ENCODE measurements around the gene PCK2. TPM values are rescaled to one million over a fixed set of nuclear protein-coding genes. Genes with fewer than 3 reads are reported as not detected.

Gene PCK2
- total and polyA plus RNA-seq, 2 of the 13 experiments (the other 11 are each of a cell fraction or from before 2014, with no cell fraction given) = 129 to 272 TPM

DNA sequence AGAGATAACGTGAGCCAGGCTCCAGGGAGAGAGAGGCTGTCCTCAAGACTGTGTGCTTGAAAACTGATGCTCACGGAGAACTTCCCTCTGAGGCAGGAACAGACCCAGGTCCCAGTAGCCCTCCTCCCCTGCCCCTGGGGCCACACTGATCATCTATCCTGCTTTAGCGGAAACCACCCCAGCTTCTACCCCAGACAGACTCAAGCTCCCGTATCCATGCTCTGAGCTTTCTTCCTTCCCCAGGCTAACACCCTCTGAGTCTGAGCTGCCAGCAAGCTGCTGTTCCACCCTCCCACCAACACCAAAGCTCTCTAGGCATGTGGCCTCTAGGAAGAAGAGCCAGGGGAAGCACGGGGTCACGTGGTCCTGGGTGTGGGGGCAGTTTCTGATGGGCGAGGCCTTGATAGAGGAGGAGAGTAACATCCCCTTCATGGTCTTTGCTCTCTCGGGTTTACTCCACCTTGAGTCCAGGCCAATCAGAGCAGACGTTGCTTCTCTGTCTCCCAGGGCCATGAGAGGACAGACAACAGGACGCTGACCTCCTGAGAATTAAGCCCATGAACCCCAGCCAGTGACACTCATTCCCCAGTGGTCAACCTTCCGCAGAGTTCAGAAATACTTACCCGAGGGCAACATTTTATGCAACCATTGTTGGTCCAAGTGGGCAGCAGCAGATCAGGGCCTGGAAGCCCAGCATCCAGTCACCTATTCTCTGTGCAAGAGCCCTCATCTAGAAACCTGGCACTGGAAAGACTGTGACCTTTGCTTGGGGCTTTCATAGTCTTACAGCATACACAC, 1.4 kb downstream of the PCK2 start (continued):
- peak; percentile 90 for TF ChIP-seq ZSCAN31 (CRISPR knock-in tag; IDR thresholded peaks at IDR 0.05; ENCODE audit: low read depth)
- no peak for TF ChIP-seq HNRNPK (IDR thresholded peaks at IDR 0.05; ENCODE audit: low read depth, low read length, poor library complexity, severe bottlenecking)
- TF ChIP-seq KLF6 (CRISPR knock-in tag; IDR thresholded peaks at IDR 0.05) = peak; percentile 100
- peak; percentile 86; the same call in 1 of the 2 replicates for TF ChIP-seq KDM4B (CRISPR knock-in tag; IDR thresholded peaks at IDR 0.05)
- no peak for TF ChIP-seq GFI1 (CRISPR knock-in tag; IDR thresholded peaks at IDR 0.05; ENCODE audit: borderline replicate concordance)
- TF ChIP-seq, protein P1, sequence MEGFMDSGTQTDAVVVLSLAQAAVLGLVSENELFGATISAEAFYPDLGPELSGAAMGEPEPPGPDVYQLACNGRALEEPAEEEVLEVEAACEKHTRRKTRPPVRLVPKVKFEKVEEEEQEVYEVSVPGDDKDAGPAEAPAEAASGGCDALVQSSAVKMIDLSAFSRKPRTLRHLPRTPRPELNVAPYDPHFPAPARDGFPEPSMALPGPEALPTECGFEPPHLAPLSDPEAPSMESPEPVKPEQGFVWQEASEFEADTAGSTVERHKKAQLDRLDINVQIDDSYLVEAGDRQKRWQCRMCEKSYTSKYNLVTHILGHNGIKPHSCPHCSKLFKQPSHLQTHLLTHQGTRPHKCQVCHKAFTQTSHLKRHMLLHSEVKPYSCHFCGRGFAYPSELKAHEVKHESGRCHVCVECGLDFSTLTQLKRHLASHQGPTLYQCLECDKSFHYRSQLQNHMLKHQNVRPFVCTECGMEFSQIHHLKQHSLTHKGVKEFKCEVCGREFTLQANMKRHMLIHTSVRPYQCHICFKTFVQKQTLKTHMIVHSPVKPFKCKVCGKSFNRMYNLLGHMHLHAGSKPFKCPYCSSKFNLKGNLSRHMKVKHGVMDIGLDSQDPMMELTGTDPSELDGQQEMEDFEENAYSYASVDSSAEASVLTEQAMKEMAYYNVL (CRISPR knock-in tag; IDR thresholded peaks at IDR 0.05; ENCODE audit: borderline replicate concordance) = peak; percentile 96
- TF ChIP-seq, protein P2, sequence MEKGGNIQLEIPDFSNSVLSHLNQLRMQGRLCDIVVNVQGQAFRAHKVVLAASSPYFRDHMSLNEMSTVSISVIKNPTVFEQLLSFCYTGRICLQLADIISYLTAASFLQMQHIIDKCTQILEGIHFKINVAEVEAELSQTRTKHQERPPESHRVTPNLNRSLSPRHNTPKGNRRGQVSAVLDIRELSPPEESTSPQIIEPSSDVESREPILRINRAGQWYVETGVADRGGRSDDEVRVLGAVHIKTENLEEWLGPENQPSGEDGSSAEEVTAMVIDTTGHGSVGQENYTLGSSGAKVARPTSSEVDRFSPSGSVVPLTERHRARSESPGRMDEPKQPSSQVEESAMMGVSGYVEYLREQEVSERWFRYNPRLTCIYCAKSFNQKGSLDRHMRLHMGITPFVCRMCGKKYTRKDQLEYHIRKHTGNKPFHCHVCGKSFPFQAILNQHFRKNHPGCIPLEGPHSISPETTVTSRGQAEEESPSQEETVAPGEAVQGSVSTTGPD (CRISPR knock-in tag; IDR thresholded peaks at IDR 0.05) = no peak; the same call in none of the 2 replicates
- peak; percentile 57; the same call in 1 of the 2 replicates for TF ChIP-seq ZSCAN22 (CRISPR knock-in tag; IDR thresholded peaks at IDR 0.05)
- peak; percentile 99 for TF ChIP-seq AHR (CRISPR knock-in tag; IDR thresholded peaks at IDR 0.05)
- TF ChIP-seq, protein P3, sequence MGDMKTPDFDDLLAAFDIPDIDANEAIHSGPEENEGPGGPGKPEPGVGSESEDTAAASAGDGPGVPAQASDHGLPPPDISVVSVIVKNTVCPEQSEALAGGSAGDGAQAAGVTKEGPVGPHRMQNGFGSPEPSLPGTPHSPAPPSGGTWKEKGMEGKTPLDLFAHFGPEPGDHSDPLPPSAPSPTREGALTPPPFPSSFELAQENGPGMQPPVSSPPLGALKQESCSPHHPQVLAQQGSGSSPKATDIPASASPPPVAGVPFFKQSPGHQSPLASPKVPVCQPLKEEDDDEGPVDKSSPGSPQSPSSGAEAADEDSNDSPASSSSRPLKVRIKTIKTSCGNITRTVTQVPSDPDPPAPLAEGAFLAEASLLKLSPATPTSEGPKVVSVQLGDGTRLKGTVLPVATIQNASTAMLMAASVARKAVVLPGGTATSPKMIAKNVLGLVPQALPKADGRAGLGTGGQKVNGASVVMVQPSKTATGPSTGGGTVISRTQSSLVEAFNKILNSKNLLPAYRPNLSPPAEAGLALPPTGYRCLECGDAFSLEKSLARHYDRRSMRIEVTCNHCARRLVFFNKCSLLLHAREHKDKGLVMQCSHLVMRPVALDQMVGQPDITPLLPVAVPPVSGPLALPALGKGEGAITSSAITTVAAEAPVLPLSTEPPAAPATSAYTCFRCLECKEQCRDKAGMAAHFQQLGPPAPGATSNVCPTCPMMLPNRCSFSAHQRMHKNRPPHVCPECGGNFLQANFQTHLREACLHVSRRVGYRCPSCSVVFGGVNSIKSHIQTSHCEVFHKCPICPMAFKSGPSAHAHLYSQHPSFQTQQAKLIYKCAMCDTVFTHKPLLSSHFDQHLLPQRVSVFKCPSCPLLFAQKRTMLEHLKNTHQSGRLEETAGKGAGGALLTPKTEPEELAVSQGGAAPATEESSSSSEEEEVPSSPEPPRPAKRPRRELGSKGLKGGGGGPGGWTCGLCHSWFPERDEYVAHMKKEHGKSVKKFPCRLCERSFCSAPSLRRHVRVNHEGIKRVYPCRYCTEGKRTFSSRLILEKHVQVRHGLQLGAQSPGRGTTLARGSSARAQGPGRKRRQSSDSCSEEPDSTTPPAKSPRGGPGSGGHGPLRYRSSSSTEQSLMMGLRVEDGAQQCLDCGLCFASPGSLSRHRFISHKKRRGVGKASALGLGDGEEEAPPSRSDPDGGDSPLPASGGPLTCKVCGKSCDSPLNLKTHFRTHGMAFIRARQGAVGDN (CRISPR knock-in tag; IDR thresholded peaks at IDR 0.05) = peak; percentile 100
- peak; percentile 91 for TF ChIP-seq NFYC (CRISPR knock-in tag; IDR thresholded peaks at IDR 0.05)
- TF ChIP-seq, protein P4, sequence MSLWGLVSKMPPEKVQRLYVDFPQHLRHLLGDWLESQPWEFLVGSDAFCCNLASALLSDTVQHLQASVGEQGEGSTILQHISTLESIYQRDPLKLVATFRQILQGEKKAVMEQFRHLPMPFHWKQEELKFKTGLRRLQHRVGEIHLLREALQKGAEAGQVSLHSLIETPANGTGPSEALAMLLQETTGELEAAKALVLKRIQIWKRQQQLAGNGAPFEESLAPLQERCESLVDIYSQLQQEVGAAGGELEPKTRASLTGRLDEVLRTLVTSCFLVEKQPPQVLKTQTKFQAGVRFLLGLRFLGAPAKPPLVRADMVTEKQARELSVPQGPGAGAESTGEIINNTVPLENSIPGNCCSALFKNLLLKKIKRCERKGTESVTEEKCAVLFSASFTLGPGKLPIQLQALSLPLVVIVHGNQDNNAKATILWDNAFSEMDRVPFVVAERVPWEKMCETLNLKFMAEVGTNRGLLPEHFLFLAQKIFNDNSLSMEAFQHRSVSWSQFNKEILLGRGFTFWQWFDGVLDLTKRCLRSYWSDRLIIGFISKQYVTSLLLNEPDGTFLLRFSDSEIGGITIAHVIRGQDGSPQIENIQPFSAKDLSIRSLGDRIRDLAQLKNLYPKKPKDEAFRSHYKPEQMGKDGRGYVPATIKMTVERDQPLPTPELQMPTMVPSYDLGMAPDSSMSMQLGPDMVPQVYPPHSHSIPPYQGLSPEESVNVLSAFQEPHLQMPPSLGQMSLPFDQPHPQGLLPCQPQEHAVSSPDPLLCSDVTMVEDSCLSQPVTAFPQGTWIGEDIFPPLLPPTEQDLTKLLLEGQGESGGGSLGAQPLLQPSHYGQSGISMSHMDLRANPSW (CRISPR knock-in tag; IDR thresholded peaks at IDR 0.05; ENCODE audit: borderline replicate concordance) = peak; percentile 96
- peak; percentile 99 for TF ChIP-seq CC2D1A (CRISPR knock-in tag; IDR thresholded peaks at IDR 0.05)
- TF ChIP-seq FOXM1 (CRISPR knock-in tag; IDR thresholded peaks at IDR 0.05) = no peak; the same call in 1 of the 2 replicates
- TF ChIP-seq, protein P5, sequence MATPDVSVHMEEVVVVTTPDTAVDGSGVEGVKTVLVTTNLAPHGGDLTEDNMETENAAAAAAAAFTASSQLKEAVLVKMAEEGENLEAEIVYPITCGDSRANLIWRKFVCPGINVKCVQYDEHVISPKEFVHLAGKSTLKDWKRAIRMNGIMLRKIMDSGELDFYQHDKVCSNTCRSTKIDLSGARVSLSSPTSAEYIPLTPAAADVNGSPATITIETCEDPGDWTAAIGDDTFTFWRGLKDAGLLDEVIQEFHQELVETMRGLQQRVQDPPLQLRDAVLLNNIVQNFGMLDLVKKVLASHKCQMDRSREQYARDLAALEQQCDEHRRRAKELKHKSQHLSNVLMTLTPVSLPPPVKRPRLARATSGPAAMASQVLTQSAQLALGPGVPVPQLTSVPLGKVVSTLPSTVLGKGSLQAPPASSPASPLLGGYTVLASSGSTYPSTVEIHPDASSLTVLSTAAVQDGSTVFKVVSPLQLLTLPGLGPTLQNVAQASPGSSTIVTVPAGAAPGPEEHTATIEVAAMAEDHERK (CRISPR knock-in tag; IDR thresholded peaks at IDR 0.05; ENCODE audit: low read depth) = no peak; the same call in 1 of the 2 replicates
- TF ChIP-seq HNF4A (CRISPR knock-in tag; IDR thresholded peaks at IDR 0.05) = peak; percentile 98
